ENCODE results near the gene TOM1L2.
A peak's percentile ranks its signal among the peaks of the same experiment; 100 is the strongest.

TOM1L2 gene

DNA sequence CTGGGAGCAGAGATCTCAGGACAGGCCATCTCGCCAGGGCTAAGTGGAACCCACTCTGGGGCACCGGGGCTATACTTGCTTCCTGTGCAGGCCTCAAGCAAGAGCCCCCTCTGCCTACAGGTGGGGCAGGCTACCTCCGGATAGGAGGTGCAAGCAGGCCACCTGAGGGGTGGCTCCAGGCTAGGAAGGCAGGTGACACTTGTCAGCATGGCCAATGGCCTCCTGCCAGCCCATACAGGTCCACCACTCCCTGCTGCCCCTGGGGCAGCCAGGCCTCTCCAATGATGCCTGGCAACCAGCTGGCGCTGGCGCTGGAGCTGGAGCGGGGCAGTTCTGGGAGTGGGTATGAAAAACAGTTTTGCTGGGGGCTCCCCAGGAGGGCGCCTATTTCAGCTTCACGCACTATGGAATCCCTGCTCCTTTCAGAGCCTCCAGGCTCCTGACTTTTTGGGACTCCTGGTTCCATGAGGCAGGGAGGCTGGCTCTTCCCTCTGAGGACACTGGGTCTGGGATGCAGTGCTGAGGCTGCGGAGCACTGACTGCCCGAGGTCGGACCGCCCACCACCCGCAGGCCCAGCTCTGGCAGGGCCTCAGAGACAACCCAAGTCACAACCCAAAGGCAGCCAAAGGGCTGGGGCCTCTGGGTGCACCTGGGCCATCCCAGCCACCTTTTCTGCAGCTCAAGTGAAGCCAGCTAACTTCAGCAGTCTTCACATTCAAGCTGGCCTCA, 127.0 kb downstream of the TOM1L2 start:
- no peak for DNase-seq

DNA sequence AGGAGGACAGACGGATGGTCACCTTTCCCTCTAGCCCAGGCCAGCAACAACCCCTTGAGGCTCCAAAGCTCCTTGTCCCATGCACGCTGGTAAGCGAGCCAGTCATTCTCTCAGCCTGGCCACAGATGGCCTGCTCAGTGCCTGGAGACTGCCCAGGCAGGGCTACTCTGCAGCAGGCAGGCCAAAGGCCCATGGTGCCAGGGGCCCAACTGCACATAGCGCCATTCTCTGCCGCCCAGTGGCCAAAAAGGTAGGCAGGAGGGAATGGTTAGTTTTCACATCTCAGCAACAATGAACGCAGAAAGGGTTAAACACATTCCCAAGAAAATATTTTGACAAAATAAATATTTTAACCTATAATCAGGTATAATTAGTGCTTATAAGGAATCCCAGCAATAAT, 127.7 kb downstream of the TOM1L2 start:
- no peak for DNase-seq

DNA sequence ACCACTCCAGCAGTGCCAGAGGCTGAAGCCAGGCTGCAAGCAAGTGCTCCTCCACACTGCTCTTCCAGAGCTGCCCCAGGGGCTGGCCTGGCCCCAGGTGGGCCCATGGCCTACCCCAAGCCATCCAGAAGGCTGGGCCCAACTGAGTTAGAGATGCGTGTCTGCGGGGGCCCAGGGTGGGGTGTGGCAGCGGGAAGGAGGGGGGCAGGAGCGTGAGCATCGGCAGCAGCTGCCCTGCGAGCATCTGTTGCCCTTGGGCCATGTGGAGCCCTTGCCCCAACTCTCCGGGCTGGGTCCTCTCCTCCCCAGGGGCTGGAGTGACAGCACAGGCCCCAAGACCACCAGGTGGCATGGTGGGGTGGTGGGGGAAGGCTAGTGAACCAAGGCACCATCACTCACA, 128.1 kb downstream of the TOM1L2 start:
- DNase-seq: no peak

DNA sequence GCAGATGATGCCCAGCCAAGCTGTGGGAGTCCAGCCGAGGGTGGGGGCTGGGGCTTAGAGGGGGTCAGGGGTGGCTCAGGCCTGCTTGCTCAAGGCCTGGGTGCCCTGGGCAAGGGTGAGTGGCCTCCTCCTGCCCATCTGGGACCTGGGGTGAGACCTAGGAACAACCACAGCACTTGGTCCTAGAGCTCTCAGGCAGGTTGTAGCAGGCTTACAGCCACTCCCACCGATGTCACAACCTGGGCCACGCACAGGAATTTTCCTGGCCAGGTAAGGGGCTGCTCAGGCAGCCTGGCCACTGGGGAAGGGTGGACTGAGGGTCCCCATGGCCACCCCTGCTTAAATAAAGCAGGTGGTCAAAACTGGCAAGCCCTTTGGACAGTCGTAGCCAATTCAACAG, 129.1 kb downstream of the TOM1L2 start:
- DNase-seq: no peak

DNA sequence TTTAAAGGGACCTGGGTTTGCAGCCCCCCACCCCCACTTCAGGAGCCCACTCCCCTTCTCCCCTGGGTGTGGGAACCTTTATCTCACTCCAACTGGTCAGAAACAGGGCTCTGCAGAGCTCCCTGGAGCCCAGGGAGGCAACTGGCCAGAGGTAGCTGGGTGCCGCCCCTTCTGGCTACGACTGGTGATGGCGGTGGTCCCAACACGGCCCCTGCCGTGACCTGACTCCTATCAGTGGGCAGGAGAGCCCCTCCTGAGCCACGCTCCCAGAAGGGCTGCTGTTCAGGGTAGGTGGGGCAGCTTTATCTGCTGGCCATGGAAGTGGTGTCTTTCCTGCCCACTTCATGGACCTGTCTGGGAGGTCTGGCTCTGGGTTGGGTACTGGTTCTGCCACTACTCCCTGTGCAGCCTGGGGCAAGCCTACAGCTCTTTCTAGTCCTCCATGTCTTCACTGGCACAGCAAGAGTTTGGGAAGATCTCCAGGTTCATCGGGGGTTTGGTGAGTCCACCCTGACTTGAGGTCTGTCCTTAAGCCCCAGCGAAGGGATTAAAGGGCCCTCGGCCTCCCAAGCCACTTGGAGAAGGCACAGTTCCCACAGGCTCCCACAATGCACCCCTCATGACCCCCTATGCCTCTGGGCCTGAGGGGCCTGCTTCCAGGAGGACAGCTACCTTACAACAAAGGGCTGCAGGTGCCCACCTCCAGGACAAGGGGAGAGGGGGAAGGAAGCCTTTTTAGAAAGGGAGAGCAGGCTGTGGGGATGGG, 129.9 kb downstream of the TOM1L2 start:
- DNase-seq: no peak

DNA sequence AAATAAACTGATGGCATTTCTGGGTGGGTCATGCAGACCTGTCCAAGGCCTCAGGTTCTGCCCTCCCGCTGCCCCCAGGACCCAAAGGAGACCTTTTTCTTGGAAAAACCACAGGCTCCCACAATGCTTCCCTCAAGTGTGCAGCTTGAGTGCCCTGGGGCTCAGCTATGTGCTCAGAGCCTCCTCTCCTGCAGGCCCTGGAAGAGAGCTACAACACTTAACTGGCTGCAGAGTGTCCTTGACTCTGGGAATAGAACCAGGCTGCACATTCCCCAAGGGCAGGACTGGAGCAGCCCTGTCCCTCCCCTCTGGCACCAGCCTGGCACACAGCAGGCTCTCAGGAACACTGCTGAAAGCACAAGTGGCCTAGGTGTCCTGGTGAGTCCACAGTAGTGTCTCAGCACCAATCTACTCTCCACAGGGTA, 130.6 kb downstream of the TOM1L2 start:
- no peak for DNase-seq

DNA sequence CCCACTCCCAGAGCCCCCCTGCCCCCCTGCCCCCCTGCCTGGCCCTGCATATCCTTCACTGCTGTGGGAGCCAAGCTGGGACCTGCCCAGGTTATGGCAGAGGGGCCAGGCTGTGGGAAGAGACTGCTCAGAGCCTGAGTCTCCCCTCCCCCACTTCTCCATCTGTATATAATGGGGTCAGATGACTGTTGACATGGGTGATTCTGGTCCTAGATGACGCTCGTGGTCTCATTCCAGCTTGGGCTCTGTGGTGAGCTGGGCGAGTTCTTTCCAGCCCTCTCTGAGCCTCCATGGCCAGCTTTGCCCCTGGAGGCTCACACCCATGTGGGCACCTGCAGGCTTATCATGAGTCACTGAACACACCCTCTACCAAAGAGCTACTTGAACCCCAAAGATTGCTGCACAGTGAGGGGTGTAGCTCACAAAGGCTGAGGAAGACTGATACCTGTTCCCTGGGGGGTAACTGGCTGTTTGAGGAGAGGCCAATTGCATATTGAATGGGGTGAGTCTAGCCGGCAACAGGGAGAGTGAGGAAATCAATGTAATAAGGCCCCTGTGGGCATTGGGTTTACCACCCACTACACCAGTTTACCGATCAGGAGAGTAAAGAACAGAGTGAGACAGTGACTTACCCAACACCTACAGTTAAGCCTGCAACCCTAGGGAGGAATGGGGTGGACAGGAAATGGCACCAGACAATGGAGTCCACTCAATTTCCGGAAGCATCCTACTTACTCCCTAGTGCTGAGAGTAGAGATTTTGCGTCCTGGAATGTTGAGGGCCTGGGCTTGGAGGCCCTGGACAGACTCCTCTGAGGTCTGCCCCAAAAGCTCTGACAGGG, 131.2 kb downstream of the TOM1L2 start:
- DNase-seq: no peak

DNA sequence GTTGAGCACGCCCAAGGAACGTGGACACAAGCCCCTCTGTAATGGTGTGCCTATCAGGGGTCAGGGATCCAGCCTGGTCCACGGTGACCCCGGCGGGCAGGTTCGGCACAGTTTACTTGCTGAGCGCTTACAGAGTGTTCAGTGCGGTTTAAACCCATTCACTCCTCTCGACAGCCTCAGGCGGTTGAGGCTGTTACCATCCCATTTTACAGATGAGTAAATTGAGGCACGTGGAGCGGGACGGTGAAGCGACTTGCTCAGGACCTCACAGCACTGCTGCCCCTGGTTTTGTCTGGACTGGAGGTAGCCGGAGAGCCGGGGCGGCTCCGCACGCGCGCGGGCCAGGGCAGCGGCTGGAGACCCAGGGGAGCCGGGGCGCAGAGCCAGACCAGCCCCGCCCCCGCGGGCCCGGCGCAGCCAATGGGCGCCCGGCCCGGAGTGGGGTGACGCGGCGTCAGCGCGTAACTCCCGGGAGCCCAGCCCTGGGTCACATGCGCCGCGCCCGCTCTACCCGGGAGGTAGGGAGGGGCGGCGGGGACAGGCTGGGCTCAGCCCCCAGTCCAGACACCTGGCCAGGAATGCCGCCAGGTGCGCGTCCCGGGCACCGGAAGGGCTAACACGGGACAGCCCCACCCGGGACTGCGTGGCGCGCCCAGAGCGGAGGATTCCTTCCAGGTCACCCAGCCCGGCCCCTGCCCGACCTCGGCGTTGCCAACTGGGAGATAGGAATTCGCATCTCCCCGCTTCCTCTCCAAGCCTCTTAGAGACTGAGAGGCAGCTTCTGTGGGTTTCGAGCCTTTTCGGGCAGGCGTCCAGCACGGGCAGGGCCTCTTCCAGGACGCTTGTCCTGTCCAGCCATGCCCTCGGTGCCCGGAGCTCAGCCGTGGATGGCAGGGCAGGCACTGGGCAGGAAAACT, 132.2 kb downstream of the TOM1L2 start:
- DNase-seq: peak; percentile 87

DNA sequence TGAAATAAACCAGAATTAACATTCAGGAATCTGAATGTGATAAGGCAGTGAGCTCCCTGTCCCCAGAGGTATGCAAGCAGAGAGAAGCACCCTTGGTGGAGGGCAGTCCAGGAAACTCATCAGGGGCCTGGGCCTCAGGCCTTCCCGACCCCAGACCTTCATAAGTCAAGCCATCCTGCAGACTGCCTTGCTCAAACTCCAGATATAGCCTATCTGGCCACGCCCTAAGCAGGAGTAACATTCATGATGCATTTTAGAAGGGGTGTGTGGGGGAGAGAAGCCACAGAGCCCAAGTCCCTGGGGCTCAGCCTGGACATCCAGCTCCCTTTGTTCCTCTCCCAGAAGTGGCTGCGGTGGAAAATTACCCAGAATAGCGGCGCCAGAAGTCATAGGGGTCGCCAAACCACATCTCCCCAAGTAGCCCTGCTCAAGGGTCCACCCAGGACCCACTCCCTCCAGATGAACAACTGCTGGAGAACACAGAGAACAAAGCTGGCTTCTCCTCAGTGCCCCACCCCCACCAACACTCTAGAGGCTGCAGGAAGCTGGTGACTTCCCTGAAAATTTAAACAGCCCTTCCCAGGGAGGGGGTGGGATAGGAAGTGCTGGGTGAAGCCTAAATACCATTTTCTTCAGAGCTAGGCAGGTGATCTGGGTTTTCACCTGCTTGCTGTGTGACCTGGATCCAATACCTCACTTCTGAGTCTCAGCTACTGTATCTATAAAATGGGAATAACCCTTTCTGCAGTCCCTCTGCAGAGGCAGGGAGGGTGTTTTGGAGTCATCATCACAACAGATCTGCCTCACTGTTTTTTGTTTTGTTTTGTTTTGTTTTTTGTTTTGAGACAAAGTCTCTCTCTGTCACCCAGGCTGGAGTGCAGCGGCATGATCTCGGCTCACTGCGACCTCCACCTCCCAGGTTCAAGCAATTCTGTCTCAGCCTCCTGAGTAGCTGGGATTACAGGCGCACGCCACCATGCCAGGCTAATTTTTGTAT, 133.9 kb downstream of the TOM1L2 start:
- no peak for DNase-seq

DNA sequence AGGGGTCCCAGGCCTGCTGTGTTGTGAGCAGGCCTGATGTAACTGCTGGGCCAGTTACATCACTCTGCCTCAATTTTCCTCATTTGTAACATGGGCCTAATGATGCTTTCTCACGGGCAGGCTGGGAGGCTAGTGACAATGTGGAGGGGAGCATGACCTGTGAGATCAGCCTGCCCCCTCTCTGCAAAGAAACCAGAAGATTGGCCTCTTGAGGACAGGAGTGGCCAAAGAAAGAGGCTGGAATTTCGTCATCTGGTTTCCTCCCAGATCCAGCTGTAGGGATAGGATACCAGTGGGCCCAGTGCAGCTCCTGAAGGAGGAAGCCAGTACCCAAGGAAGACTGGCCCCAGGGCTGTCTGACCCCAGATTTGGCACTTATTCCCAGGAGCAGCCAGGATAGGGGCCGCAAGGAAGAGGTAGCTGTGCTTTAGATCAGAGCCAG, 134.8 kb downstream of the TOM1L2 start:
- no peak for DNase-seq

DNA sequence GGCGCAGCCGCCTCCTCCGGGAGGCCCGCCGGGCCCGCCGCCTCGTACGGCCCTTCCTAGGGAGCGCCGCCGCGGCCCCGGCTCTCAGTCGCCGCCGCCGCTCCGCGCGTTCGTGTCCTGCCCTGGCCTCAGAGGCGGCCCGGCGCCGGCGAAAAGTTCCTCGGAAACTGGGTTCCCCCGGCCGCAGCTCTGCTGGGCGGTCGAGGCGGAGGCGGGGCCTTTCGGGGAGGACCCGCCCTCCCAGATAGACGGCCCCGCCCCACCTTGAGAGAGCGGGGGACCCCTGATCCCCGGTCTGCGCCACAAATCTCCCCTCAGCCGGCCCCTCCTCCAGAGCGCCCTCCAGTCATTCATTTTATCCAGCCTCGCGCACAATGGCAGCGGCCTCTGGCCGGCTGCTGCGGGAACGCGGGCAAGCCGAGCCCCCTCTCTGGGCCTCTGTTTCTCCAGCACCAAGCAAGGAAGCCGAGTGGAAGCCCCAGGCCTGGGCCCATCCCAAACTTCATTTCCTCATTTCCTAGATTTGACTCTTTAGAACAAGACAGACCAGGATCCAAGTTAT, 135.3 kb downstream of the TOM1L2 start, which contains the start of gene SREBF1:
TSS of gene SREBF1 (minus strand) at position 169 of the 562 bp plus-strand sequence. CDS start 169 bp downstream, outside the sequence.
- peak; percentile 69 for DNase-seq

DNA sequence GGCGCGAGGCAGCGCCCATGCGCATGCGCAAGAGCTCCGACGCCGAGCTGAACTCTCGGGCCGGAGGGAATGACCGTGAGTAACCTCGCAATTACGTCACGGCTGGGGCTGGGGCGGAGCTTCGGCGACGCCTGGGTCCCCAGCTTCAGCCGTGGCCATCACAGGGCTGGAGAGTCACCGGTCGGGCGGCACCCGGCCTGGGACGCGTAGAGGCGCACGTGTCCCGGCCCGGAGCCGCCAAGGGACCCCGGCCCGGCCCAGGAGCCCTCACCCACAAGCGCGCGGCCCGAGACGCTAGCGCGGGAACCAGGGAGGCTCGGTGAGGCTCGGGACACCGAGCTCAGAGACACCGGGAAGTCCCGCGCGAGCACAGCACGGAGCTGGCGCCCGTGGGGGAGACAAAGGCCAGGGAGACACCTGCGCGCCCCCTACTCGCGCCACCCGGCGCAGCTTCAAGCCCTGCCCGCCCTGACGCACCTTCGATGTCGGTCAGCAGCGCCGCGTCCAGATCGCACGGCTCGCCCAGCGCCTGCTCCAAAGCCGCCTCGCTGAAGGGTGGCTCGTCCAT, 135.9 kb downstream of the TOM1L2 start:
- DNase-seq: peak; percentile 99

DNA sequence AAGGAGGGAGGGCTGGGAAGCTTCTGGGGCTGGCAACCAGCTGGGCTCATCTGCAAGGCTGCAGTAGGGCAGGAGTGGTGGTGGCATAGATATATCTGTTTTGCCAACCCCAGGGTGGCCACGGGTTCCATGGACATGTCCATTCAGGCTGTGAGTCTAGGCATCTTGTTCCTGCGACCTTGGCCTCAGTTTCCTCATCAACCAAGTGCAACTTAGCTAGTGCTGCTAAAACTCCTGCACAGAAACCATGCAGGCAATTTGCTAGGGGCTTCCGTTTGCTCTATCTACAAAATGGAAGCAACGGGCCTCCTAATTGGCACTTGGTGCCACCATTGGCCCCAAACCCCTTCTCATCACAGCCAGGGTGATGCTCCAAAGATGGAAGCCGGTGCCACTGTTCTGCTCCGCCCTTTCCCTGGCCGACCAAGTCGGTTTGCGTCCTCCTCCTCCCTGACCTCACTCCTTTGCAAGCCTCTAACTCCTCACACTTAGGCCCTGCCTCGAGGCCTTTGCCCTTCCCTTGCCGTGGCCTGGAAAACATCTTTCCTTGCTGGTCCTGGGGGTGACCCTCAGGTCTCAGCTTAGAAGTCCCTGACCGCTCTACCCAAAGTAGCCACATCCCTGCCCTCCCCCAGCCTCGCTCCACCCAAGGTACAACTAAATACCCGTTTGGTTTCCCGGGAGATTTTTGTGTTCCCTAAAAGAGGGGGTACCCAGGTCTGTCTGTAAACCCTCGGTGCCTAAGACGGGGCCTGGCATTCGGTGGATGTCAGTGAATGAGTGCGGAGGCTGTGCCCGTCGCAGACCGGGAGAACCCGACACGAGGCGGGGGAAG, 136.6 kb downstream of the TOM1L2 start:
- DNase-seq: no peak

DNA sequence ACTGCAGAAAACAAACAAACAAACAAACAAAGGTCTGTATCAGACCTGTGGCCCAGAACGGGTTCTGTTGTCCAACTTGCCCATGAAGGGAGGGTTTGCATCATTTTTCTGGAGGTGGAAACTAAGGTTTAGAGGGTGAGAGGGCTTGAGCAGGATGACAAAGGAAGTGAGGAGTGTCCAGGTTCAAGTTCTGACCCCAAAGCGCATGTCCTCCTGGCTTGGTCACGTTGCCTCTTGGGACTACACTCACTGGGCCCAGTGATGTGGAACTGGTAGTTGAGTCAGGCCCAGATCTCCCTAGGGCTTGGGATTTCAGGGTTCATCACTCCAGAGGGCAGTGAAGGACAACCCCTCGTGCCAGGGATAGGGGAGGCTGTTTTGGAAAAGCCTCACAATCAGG, 137.2 kb downstream of the TOM1L2 start:
- no peak for DNase-seq

DNA sequence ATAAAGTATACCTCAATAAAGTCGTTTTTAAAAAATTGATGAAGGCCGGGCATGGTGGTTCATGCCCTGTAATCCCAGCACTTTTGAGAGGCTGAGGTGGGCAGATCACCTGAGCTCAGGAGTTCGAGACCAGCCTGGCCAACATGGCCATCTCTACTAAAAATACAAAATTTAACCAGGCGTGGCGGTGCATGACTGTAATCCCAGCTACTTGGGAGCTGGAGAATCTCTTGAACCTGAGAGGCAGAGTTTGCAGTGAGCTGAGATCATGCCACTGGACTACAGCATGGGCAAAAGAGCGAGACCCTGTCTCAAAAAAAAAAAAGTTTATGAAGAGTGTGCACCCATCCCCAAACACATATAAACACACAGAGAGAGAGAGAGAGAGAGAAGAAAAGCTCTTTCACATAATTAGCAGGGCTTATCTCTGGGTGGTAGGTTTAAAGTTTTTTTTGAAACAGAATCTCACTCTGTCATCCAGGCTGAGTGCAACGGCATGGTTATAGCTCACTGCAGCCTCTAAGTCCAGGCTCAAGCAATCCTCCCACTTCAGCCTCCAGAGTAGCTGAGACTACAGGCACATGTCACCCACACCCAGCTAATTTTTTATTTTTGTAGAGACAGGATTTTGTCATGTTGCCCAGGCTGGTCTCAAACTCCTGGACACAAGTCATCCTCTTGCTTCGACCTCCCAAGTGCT, 138.4 kb downstream of the TOM1L2 start:
- no peak for DNase-seq

DNA sequence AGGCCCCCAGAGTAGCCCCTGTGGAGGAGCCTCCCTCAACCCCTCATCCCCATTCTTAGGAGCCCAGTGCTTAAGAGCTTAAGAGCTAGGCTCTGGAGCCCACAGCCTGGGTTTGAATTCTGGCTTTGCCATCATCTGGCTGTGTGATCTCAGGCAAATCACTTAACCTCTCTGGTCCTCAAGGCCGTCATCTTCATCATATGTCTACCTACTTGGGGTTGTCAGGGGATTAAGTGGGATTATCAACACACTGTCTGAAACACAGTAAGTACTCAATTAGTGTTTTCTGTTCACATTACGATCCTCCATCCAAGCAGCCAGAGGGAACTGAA, 140.2 kb downstream of the TOM1L2 start:
- DNase-seq: no peak

DNA sequence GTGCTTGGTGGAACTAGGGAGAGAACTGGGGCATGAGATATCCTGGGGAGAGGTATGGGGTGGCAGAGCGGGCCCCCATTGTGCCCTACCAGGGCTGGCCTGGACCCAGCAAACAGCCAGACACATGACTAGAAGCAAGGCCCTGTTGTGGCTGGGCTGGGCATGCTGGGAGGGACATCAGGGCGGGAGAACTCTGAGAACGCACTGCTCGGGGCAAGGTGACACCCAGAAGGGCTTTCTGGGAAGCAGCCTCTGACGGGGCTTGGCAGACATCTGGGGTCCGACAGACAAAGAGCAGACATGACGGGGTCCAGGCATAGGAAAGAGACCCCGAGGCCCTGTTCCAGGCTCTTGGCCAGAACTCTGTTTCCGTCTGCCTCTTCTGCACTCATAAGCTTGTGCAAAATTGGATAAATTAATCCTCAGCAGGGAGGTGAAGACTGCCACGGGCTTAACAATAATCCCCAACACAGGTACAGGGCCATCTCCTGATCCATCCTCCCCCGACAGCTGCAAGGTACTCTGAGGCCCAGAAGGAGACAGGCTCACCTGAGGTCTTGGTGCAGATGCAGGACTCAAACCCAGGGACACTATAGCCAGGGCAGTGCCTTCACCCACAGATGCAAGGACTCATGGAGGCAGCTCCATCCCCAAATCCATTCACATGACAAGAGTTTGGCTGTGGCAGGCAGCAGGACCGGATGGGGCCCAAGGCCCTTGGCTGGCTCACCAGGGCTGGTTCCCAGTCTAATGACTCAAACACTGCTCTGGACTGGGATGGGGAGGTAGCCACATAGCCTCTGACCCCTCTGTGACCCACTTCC, 140.8 kb downstream of the TOM1L2 start:
- no peak for DNase-seq

DNA sequence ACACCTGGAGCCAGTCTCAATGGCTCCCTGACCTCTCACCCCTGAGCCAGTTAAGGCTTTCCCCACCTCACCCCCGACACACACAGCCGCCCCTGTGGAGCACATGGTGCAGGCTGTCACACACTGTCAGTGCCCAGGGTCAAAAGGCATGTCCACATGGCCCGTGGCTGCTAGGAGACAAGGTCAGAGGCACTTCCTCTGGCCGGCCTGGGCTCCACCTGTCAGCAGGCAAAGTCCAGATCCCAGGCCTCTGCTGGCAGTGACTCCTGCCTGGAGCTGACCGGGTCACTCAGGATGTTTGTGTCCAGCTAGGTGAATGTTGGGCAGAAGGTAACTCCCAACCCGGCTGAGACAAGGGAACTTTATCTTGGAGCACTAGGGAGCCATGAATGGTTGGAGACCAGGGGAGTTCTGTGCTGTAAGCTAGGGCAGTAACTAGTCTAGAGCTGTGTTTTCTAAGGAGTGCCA, 141.4 kb downstream of the TOM1L2 start:
- DNase-seq: no peak

Data from CD4-positive, alpha-beta T cell treated with Interleukin-17A for 4 hours (primary cell).